Activated B cell treated with CpG ODN at 0.5 μM for 24 hours (primary cell): ENCODE results near the gene HEMGN. TPM values are rescaled to one million over a fixed set of nuclear protein-coding genes. Genes with fewer than 3 reads are reported as not detected.
"Not testable (repeated sequence)": the region's sequence is repeated elsewhere in the genome, so short reads cannot be mapped to it uniquely, and the experiment has no call there.

ENCODE experiments used
- ATAC-seq: fragments of 200-7000 bp; cut with Tn5 transposase; one replicate; pipeline ENCODE4 v1.10.0; 2021; ENCODE audit warnings: low read depth, mild to moderate bottlenecking, moderate library complexity
- CTCF ChIA-PET: fragments of 350-600 bp; sonication (Branson Sonifier 250); formaldehyde crosslinking; loops from one replicate; lab custom pipeline; 2021; ENCODE audit warnings: antibody characterized with exemption; lab: Charles Lee
- POLR2A ChIA-PET: fragments of 350-600 bp; sonication (Branson Sonifier 250); formaldehyde crosslinking; loops from one replicate; lab custom pipeline; 2021; ENCODE audit warnings: antibody characterized with exemption; lab: Charles Lee
- DNase-seq: peaks from one replicate; pipeline ENCODE4 v3.0.0; 2022
- H3K27ac Mint-ChIP-seq: one replicate; pipeline ENCODE4 v1.8.0; 2020; ENCODE audit warnings: mixed read lengths
- H3K27me3 Mint-ChIP-seq: one replicate; pipeline ENCODE4 v1.8.0; 2021; ENCODE audit warnings: mixed read lengths
- H3K36me3 Mint-ChIP-seq: one replicate; pipeline ENCODE4 v1.8.0; 2021; ENCODE audit warnings: low read depth, mixed read lengths
- H3K4me1 Mint-ChIP-seq: one replicate; pipeline ENCODE4 v1.8.0; 2021; ENCODE audit warnings: mixed read lengths
- H3K4me3 Mint-ChIP-seq: one replicate; pipeline ENCODE4 v1.8.0; 2020; ENCODE audit warnings: mild to moderate bottlenecking, mixed read lengths
- H3K9me3 Mint-ChIP-seq: one replicate; pipeline ENCODE4 v1.8.0; 2020; ENCODE audit warnings: mixed read lengths
- intact Hi-C: fragments of 100-400 bp; cut with micrococcal nuclease; formaldehyde crosslinking; loops from one replicate; pipeline ENCODE4 v1.15.1; 2024
- total RNA-seq: library from RNA; stranded (reverse); gene quantifications from 2 replicates; pipeline ENCODE4 v1.2.3, GENCODE V29; 2022
- TF ChIP-seq, protein P1 (sequence below): fragments of 200-600 bp; IDR thresholded peaks from one replicate; pipeline ENCODE4 v1.8.0; 2022; ENCODE audit warnings: antibody characterized with exemption, mild to moderate bottlenecking

HEMGN gene
- total RNA-seq, 1 donor from 2014 or later: 0.11 TPM

- no peaks in the 10 kb centered on the region for H3K27me3 Mint-ChIP-seq
- TF ChIP-seq, protein P1, sequence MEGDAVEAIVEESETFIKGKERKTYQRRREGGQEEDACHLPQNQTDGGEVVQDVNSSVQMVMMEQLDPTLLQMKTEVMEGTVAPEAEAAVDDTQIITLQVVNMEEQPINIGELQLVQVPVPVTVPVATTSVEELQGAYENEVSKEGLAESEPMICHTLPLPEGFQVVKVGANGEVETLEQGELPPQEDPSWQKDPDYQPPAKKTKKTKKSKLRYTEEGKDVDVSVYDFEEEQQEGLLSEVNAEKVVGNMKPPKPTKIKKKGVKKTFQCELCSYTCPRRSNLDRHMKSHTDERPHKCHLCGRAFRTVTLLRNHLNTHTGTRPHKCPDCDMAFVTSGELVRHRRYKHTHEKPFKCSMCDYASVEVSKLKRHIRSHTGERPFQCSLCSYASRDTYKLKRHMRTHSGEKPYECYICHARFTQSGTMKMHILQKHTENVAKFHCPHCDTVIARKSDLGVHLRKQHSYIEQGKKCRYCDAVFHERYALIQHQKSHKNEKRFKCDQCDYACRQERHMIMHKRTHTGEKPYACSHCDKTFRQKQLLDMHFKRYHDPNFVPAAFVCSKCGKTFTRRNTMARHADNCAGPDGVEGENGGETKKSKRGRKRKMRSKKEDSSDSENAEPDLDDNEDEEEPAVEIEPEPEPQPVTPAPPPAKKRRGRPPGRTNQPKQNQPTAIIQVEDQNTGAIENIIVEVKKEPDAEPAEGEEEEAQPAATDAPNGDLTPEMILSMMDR: no peak
- H3K27ac Mint-ChIP-seq: no peak overlapping the region
- intact Hi-C loops: no loop called here
- ChIA-PET POLR2A (interaction anchor here (0.6 to 1.1 kb wide), 3 partner anchors 37 to 217 kb away, joined by 4 read pairs; partner anchors contain the start of gene TRMO), CTCF (no interaction called here)
- no peak for DNase-seq
- no peaks in the 10 kb centered on the region for H3K9me3 Mint-ChIP-seq
- H3K4me3 Mint-ChIP-seq: no peak overlapping the region
- no peak for ATAC-seq
- no peaks in the 10 kb centered on the region for H3K4me1 Mint-ChIP-seq
- H3K36me3 Mint-ChIP-seq: no peaks in the 10 kb centered on the region
These were observed 21.0 kb upstream of the HEMGN start for GRCh38 chr9:97958812-97959511.

DNA sequence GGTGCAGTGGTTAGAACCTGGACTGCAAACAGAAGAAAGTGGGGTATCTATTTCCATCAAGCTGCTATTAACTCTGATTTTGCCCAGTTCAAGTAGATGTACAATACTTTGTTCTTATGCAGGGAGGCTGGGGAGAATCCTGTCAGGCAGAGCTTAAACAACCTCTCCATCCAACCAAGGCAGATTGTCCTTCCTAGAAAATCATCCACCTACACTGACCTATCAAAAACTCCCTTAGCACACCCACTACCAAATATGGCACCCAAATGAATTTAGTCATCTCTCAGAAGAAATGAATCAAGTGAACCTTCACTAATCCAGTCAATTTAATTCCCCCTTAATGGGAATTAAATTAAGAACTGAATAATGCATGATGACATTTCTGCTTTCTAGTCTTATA lies 18.4 kb upstream of the HEMGN start:
- no peaks in the 10 kb centered on the region for H3K9me3 Mint-ChIP-seq
- no peaks in the 10 kb centered on the region for H3K36me3 Mint-ChIP-seq
- ChIA-PET POLR2A (interaction anchor here (1.0 to 1.4 kb wide), 2 partner anchors 26 to 34 kb away, joined by 3 to 8 read pairs; partner anchors contain the start of gene TRMO), CTCF (interaction anchor here (0.6 to 1.2 kb wide), 2 partner anchors 33 to 281 kb away, joined by 3 to 7 read pairs; no protein-coding TSS in a partner anchor)
- no peaks in the 10 kb centered on the region for H3K27me3 Mint-ChIP-seq
- H3K4me1 Mint-ChIP-seq: no peaks in the 10 kb centered on the region
- TF ChIP-seq, protein P1: no peak
- no peak overlapping the region for H3K4me3 Mint-ChIP-seq
- intact Hi-C loops: no loop called here
- DNase-seq: no peak
- H3K27ac Mint-ChIP-seq: no peak overlapping the region
- no peak for ATAC-seq

- ChIA-PET POLR2A (no interaction called here), CTCF (interaction anchor here (1.2 kb wide), 1 partner anchor 31 kb away, joined by 5 read pairs; no protein-coding TSS in a partner anchor)
- H3K4me3 Mint-ChIP-seq: no peak overlapping the region
- H3K9me3 Mint-ChIP-seq: no peaks in the 10 kb centered on the region
- no peaks in the 10 kb centered on the region for H3K4me1 Mint-ChIP-seq
- peaks cover 9% of the 10 kb centered on the region for H3K27me3 Mint-ChIP-seq
- no peak overlapping the region for H3K27ac Mint-ChIP-seq
- DNase-seq: no peak
- no peaks in the 10 kb centered on the region for H3K36me3 Mint-ChIP-seq
- TF ChIP-seq, protein P1: no peak
- intact Hi-C loops: loop anchor here (1.0 kb wide), 2 partner anchors 31 to 244 kb away; no protein-coding TSS in a partner anchor
- ATAC-seq: peak; percentile 82
These were observed 16.6 kb upstream of the HEMGN start for GRCh38 chr9:97954550-97954989.

GRCh38 chr9:97950873-97951272 lies 12.9 kb upstream of the HEMGN start:
- H3K27me3 Mint-ChIP-seq: peaks cover 17% of the 10 kb centered on the region
- peak; percentile 28 for ATAC-seq
- intact Hi-C loops, H3K27ac Mint-ChIP-seq, CTCF ChIA-PET, DNase-seq, H3K4me1 Mint-ChIP-seq, H3K9me3 Mint-ChIP-seq, H3K36me3 Mint-ChIP-seq, POLR2A ChIA-PET, H3K4me3 Mint-ChIP-seq: not testable (repeated sequence)

DNA sequence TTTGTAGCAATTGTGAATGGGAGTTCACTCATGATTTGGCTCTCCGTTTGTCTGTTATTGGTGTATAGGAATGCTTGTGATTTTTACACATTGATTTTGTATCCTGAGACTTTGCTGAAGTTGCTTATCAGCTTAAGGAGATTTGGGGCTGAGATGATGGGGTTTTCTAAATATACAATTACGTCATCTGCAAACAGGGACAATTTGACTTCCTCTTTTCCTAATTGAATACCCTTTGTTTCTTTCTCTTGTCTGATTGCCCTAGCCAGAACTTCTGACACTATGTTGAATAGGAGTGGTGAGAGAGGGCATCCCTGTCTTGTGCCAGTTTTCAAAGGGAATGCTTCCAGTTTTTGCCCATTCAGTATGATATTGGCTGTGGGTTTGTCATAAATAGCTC lies 9.1 kb upstream of the HEMGN start:
- H3K4me1 Mint-ChIP-seq, DNase-seq, H3K27ac Mint-ChIP-seq, H3K4me3 Mint-ChIP-seq, H3K9me3 Mint-ChIP-seq, intact Hi-C loops, H3K36me3 Mint-ChIP-seq, POLR2A ChIA-PET, CTCF ChIA-PET, ATAC-seq: not testable (repeated sequence)
- peaks cover 17% of the 10 kb centered on the region for H3K27me3 Mint-ChIP-seq

GRCh38 chr9:97945470-97945869 lies 7.5 kb upstream of the HEMGN start:
- H3K9me3 Mint-ChIP-seq, H3K27ac Mint-ChIP-seq, intact Hi-C loops, CTCF ChIA-PET, H3K36me3 Mint-ChIP-seq, H3K4me3 Mint-ChIP-seq, DNase-seq, POLR2A ChIA-PET, H3K4me1 Mint-ChIP-seq, ATAC-seq: not testable (repeated sequence)
- H3K27me3 Mint-ChIP-seq: peaks cover 17% of the 10 kb centered on the region
